ENCODE results near the gene SERINC3. TPM values are rescaled to one million over a fixed set of nuclear protein-coding genes. Genes with fewer than 3 reads are reported as not detected.
A peak's percentile ranks its signal among the peaks of the same experiment; 100 is the strongest.

SERINC3 gene
- total and polyA plus RNA-seq, 2 of the 13 experiments (the other 11 are each of a cell fraction or from before 2014, with no cell fraction given): 82.0 to 226 TPM

GRCh38 chr20:44504402-44505307 is 17.2 kb downstream of the SERINC3 start:
- Histone ChIP-seq H2AFZ (ENCODE audit: low read length) (no peak overlapping the region), H3K27me3 (ENCODE audit: control insufficient read depth in 1 of 2, insufficient read depth in 2 of 2, low read length in 2 of 2) (no peaks in the 10 kb centered on the region), H3K27ac (ENCODE audit: extremely low read length, insufficient read depth, low read length) (peak overlapping the region; percentile 48), H3K79me2 (ENCODE audit: insufficient read depth, low read length) (no peaks in the 10 kb centered on the region), H4K20me1 (ENCODE audit: insufficient read depth, low read length) (no peaks in the 10 kb centered on the region), H3K4me3 (replicated peaks in 1 of 3; ENCODE audit: insufficient read depth in 1 of 3, low read depth in 2 of 3, low read length in 3 of 3) (no peak overlapping the region), H3K36me3 (replicated peaks in 1 of 2; ENCODE audit: control insufficient read depth in 1 of 2, insufficient read depth in 2 of 2, low read length in 2 of 2) (peaks cover 35 to 81% of the 10 kb centered on the region in 2 experiments), H3K4me1 (ENCODE audit: insufficient read depth, low read length) (peaks cover 23% of the 10 kb centered on the region), H3K4me2 (ENCODE audit: low read depth, low read length) (peak overlapping the region; percentile 8; the same call in 1 of the 2 replicates), H3K9me3 (ENCODE audit: low read length) (no peaks in the 10 kb centered on the region), H3K9ac (ENCODE audit: insufficient read depth, low read depth, low read length) (no peak overlapping the region)
- intact Hi-C loops (cut with micrococcal nuclease; ENCODE audit: unreplicated experiment): no loop called here
- FAIRE-seq: peak; percentile 21
- DNase-seq (ENCODE audit: low spot score): peak; percentile 79
- WGBS (ENCODE audit: low lambda C conversion rate): 60% methylated on average over 6 of the region's 6 CpGs
- ATAC-seq: peak; percentile 93
- no TSS peak for BruUV-seq (replicated peaks)
- ChIA-PET CTCF (ENCODE audit: low intra/inter-chr PET ratio, low total read pairs) (no interaction called here), POLR2A (interaction anchor here (1.0 to 2.7 kb wide), 9 partner anchors 9 to 105 kb away, joined by 3 to 23 read pairs (median 6); partner anchors contain the start of genes SERINC3 and TTPAL)
- in situ Hi-C loops (cut with HindIII; ENCODE audit: extremely low pct_ligation_motif_present, low pct_unique_long_range_greater_than_20kb): no loop called here
- TF ChIP-seq NR1H2 (CRISPR knock-in tag; IDR thresholded peaks at IDR 0.05; ENCODE audit: borderline replicate concordance, low read depth): no peak
- TF ChIP-seq GRHL1 (CRISPR knock-in tag; conservative IDR thresholded peaks at IDR 0.05): no peak
- TF ChIP-seq ZNF383 (CRISPR knock-in tag; IDR thresholded peaks at IDR 0.05; ENCODE audit: borderline replicate concordance): no peak
- TF ChIP-seq ZNF850 (CRISPR knock-in tag; conservative IDR thresholded peaks at IDR 0.05): no peak
- TF ChIP-seq ZNF704 (CRISPR knock-in tag; IDR thresholded peaks at IDR 0.05; ENCODE audit: borderline replicate concordance): no peak
- no peak for TF ChIP-seq ZNF660 (CRISPR knock-in tag; IDR thresholded peaks at IDR 0.05; ENCODE audit: borderline replicate concordance, low read depth)
- TF ChIP-seq ATF3 (CRISPR knock-in tag; IDR thresholded peaks at IDR 0.05): no peak
- no peak for TF ChIP-seq ZNF550 (CRISPR knock-in tag; IDR thresholded peaks at IDR 0.05; ENCODE audit: borderline replicate concordance)
- TF ChIP-seq REST (IDR thresholded peaks at IDR 0.05; ENCODE audit: borderline replicate concordance in 1 of 2, low read depth in 1 of 2, low read length in 2 of 2): no peak
- TF ChIP-seq GATA4 (IDR thresholded peaks at IDR 0.05; ENCODE audit: borderline replicate concordance, low read depth): no peak
- TF ChIP-seq MXD3 (CRISPR knock-in tag; IDR thresholded peaks at IDR 0.05): no peak
